Liver (tissue), 9 donors: ENCODE results near the gene ICAM3. TPM values are rescaled to one million over a fixed set of nuclear protein-coding genes. Genes with fewer than 3 reads are reported as not detected.
"Not testable (repeated sequence)": the region's sequence is repeated elsewhere in the genome, so short reads cannot be mapped to it uniquely, and the experiment has no call there.

Source experiments
- DNase-seq: peaks from one replicate; pipeline ENCODE4 v3.0.0-alpha.2; 2017; ENCODE audit warnings: low spot score
- H3K27ac ChIP-seq, 2 donors: one replicate each; pipeline ENCODE4 v1.7.0; 2013; ENCODE audit warnings: inconsistent platforms in 2 of 2, low read length in 2 of 2, control low read depth in 1 of 2, low read depth in 1 of 2, mild to moderate bottlenecking in 1 of 2
- H3K27me3 ChIP-seq, 4 donors: one replicate each; pipeline versions ENCODE4 v1.6.1 to v1.7.0; 2013; ENCODE audit warnings: low read length in 3 of 4, inconsistent platforms in 1 of 4, mild to moderate bottlenecking in 1 of 4, moderate library complexity in 1 of 4; ENCODE audit not compliant: control insufficient read depth in 4 of 4, insufficient read depth in 4 of 4
- H3K36me3 ChIP-seq, 4 donors: one replicate each; pipeline versions ENCODE4 v1.6.1 to v1.7.0; 2013; ENCODE audit warnings: low read length in 3 of 4, mild to moderate bottlenecking in 3 of 4, low read depth in 1 of 4, moderate library complexity in 1 of 4; ENCODE audit not compliant: control insufficient read depth in 4 of 4, insufficient read depth in 3 of 4
- H3K4me1 ChIP-seq, 4 donors: one replicate each; pipeline versions ENCODE4 v1.6.1 to v1.7.0; 2013; ENCODE audit warnings: low read length in 3 of 4, mild to moderate bottlenecking in 3 of 4, moderate library complexity in 1 of 4; ENCODE audit not compliant: control insufficient read depth in 4 of 4, insufficient read depth in 4 of 4
- H3K4me3 ChIP-seq, 3 donors: one replicate each; pipeline versions ENCODE4 v1.6.1 to v1.7.0; 2013; ENCODE audit warnings: low read length in 3 of 3, control low read depth in 1 of 3, low read depth in 1 of 3, mild to moderate bottlenecking in 1 of 3
- H3K9ac ChIP-seq, 2 donors: one replicate each; pipeline ENCODE4 v1.7.0; 2013; ENCODE audit warnings: low read length in 2 of 2, mild to moderate bottlenecking in 2 of 2, moderate library complexity in 2 of 2, control low read depth in 1 of 2, low read depth in 1 of 2
- H3K9me3 ChIP-seq, 4 donors: one replicate each; pipeline versions ENCODE4 v1.6.1 to v1.7.0; 2013; ENCODE audit warnings: low read length in 3 of 4; ENCODE audit not compliant: control insufficient read depth in 4 of 4
- EGR1 ChIP-seq, 2 donors: IDR thresholded peaks; 2 replicates each; pipeline ENCODE4 v1.6.1; 2016 to 2018; ENCODE audit warnings: antibody characterized with exemption in 2 of 2, low read depth in 2 of 2
- FOXA2 ChIP-seq: IDR thresholded peaks from 2 replicates; pipeline ENCODE4 v1.6.1; 2016; ENCODE audit warnings: antibody characterized with exemption
- HNF4A ChIP-seq, 2 donors: conservative IDR thresholded peaks; 2 replicates each; pipeline ENCODE4 v1.6.1; 2016; ENCODE audit warnings: antibody characterized with exemption in 2 of 2, mild to moderate bottlenecking in 2 of 2
- HNF4G ChIP-seq: IDR thresholded peaks from 2 replicates; pipeline ENCODE4 v1.6.1; 2016; ENCODE audit warnings: antibody characterized with exemption
- JUND ChIP-seq, 2 donors: IDR thresholded peaks; 2 replicates each; pipeline ENCODE4 v1.6.1; 2016; ENCODE audit warnings: antibody characterized with exemption in 2 of 2
- MAX ChIP-seq: IDR thresholded peaks from 2 replicates; pipeline ENCODE4 v1.6.1; 2016; ENCODE audit warnings: antibody characterized with exemption
- NR2F2 ChIP-seq: IDR thresholded peaks from 2 replicates; pipeline ENCODE4 v1.6.1; 2016; ENCODE audit warnings: antibody characterized with exemption
- RAD21 ChIP-seq, 2 donors: IDR thresholded peaks; 2 replicates each; pipeline ENCODE4 v1.6.1; 2016; ENCODE audit warnings: antibody characterized with exemption in 2 of 2, mild to moderate bottlenecking in 2 of 2
- RXRA ChIP-seq, 2 donors: IDR thresholded peaks; 2 replicates each; pipeline ENCODE4 v1.6.1; 2017 to 2018; ENCODE audit warnings: antibody characterized with exemption in 2 of 2, mild to moderate bottlenecking in 1 of 2
- SP1 ChIP-seq: IDR thresholded peaks from 2 replicates; pipeline ENCODE4 v1.6.1; 2018; ENCODE audit warnings: antibody characterized with exemption, mild to moderate bottlenecking
- TAF1 ChIP-seq: conservative IDR thresholded peaks from 2 replicates; pipeline ENCODE4 v1.6.1; 2016; ENCODE audit warnings: antibody characterized with exemption, mild to moderate bottlenecking
- WGBS: extraction: QIAGEN DNeasy Blood & Tissue Kit; methylation state at CpG from one replicate; pipeline ENCODE4 v1.1.7; 2013; 5-methylcytosine and 5-hydroxymethylcytosine counted together
- polyA plus RNA-seq, 2 donors: library from polyadenylated mRNA; stranded (reverse) in 1 of 2; unstranded in 1 of 2; fragments of 200-250 nt in 1 of 2; fragments of >200 nt in 1 of 2; fragmentation: Nextera tagmentation in 1 of 2; extraction: Ambion mirVana in 1 of 2; gene quantifications; one replicate each; pipeline versions ENCODE4 v1.2.1 to v1.2.3, GENCODE V29; 2013 to 2015
- total RNA-seq, 2 donors: library from RNA; depleted of rRNA; stranded (reverse); fragments of >200 nt; gene quantifications; one replicate each; pipeline ENCODE4 v1.2.3, GENCODE V29; 2014
- TF ChIP-seq, protein P1 (sequence below): IDR thresholded peaks from 2 replicates; pipeline ENCODE4 v1.6.1; 2016; ENCODE audit warnings: antibody characterized with exemption
- donor health status: healthy.
- donor health status: healthy.
- donor health status: healthy.
- donor health status: healthy.
- donor health status: healthy.

ICAM3 gene
- total and polyA plus RNA-seq, 4 donors, result 15.9 to 62.8 (median 21.0) TPM

DNA sequence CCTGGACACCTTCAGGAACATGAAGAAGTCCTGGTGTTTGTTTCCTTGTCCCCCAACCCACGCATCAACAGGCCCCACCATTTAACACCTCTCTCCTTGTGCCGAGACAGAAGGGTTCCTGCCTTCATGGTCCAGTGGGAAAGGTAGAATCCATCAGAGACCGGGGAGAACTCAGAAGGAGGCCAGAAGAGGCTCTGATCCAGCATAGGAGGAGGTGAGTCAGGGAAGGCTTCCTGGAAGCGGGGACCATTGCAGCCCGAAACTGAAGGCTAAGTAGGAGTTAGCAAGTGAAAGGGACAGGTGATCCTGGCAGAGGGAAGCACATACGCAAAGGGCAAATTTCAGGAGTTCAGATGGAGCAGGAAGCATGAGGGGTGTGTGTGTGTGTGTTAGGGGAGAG is 484 bp downstream of the ICAM3 start:
- no peak for DNase-seq
- Histone ChIP-seq H3K4me1 (peaks cover 7 to 29% (median 18%) of the 10 kb centered on the region in 4 donors), H3K27me3 (no peaks in the 10 kb centered on the region), H3K4me3 (no peak overlapping the region), H3K36me3 (no peaks in the 10 kb centered on the region), H3K9ac (peak overlapping the region in 1 of 2 donors; percentile 20), H3K27ac (peak overlapping the region; percentile 1 to 46), H3K9me3 (no peaks in the 10 kb centered on the region)
- WGBS, result 85% methylated on average over 6 of the region's 6 CpGs
- TF ChIP-seq MAX (no peak), SP1 (no peak), TAF1 (no peak), FOXA2 (no peak), HNF4G (no peak), HNF4A (conservative IDR thresholded peaks at IDR 0.05) (no peak), NR2F2 (no peak), EGR1 (IDR thresholded peaks at IDR 0.05; ENCODE audit: low read depth in 2 of 2) (no peak)
- TF ChIP-seq, protein P1, sequence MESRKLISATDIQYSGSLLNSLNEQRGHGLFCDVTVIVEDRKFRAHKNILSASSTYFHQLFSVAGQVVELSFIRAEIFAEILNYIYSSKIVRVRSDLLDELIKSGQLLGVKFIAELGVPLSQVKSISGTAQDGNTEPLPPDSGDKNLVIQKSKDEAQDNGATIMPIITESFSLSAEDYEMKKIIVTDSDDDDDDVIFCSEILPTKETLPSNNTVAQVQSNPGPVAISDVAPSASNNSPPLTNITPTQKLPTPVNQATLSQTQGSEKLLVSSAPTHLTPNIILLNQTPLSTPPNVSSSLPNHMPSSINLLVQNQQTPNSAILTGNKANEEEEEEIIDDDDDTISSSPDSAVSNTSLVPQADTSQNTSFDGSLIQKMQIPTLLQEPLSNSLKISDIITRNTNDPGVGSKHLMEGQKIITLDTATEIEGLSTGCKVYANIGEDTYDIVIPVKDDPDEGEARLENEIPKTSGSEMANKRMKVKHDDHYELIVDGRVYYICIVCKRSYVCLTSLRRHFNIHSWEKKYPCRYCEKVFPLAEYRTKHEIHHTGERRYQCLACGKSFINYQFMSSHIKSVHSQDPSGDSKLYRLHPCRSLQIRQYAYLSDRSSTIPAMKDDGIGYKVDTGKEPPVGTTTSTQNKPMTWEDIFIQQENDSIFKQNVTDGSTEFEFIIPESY, result no peak

DNA sequence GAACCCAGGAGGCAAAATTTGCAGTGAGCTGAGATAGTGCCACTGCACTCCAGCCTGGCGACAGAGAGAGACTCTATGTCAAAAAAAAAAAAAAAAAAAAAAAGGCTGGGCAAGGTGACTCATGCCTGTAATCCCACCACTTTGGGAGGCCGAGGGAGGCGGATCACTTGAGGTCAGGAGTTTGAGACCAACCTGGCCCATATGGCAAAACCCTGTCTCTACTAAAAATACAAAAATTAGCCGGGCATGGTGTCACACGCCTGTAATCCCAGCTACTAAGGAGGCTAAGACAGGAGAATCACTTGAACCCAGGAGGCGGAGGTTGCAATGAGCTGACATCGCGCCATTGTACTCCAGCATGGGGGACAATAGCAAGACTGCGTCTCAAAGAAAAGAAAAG is 2.7 kb downstream of the ICAM3 start:
- not testable (repeated sequence) for H3K27ac ChIP-seq, H3K9me3 ChIP-seq, DNase-seq, H3K9ac ChIP-seq, H3K27me3 ChIP-seq, H3K36me3 ChIP-seq, H3K4me3 ChIP-seq
- H3K4me1 ChIP-seq, result peaks cover 10 to 45% (median 31%) of the 10 kb centered on the region in 4 donors
- 91% methylated on average over 9 of the region's 9 CpGs for WGBS

DNA sequence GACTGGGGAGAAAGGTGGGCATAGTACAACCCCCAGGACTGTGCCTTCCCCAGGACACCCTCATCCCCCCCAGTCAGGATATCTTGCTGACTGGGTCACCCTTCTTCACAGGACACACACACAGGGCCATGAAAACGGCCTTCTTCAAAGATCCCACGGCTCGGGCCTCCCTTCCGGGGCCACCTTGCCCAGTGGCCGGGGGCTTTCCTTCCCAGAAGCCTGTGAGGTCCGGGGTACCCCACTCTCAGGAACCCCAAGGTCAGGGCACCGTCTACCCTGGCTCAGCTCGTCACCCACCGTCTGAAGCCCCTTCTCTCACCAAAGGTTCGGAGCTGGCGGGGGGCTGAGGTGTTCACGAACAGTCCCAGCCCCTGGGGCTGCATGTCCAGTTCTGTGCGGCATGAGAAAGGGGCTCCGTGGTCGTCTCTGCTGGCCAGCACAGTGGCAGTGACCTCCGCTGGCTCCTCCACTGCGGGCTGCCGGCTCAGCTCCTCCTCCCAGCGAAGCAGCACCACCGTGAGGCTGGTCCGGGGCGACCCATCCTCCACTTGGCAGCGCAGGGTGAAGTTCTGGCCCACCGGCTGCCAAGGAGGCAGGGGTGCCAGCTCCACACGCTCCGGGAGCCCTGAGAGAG is 4.0 kb downstream of the ICAM3 start:
- Histone ChIP-seq H3K4me1 (peaks cover 10 to 50% (median 33%) of the 10 kb centered on the region in 4 donors), H3K4me3 (peak overlapping the region; percentile 30 to 61 (median 56)), H3K36me3 (peaks cover 0 to under 1% (median 0%) of the 10 kb centered on the region in 4 donors), H3K9me3 (no peaks in the 10 kb centered on the region), H3K27ac (peak overlapping the region; percentile 73 to 95), H3K27me3 (no peaks in the 10 kb centered on the region), H3K9ac (peak overlapping the region; percentile 45 to 57)
- WGBS, result 29% methylated on average over 26 of the region's 26 CpGs
- DNase-seq, result no peak
- peak; percentile 11 to 44 for TF ChIP-seq RXRA (IDR thresholded peaks at IDR 0.05)
- TF ChIP-seq SP1, result peak; percentile 32
- TF ChIP-seq JUND (IDR thresholded peaks at IDR 0.05), result no peak
- no peak for TF ChIP-seq MAX
- TF ChIP-seq TAF1, result peak; percentile 30
- peak in 1 of 2 donors; percentile 43 for TF ChIP-seq RAD21 (IDR thresholded peaks at IDR 0.05)
- no peak for TF ChIP-seq NR2F2
